Mammary epithelial cell (primary cell): ENCODE data around the gene ZGPAT.

Experiments
- CTCF ChIP-seq, 2 donors: IDR thresholded peaks in 1 of 2; conservative IDR thresholded peaks in 1 of 2; 2 replicates each; pipeline ENCODE4 v1.5.1; 2011 to 2012; ENCODE audit warnings: inconsistent platforms in 2 of 2, low read length in 2 of 2, mild to moderate bottlenecking in 2 of 2, control low read depth in 1 of 2, low read depth in 1 of 2; ENCODE audit not compliant: insufficient read depth in 1 of 2; ENCODE audit errors: extremely low read depth in 1 of 2
- EZH2 ChIP-seq: IDR thresholded peaks from 2 replicates; pipeline ENCODE4 v1.6.1; 2012; ENCODE audit warnings: low read length, inconsistent platforms, borderline replicate concordance

GRCh38 chr20:63744158-63744557 lies 36.3 kb downstream of the ZGPAT start:
- TF ChIP-seq EZH2 (no peak), CTCF (conservative IDR thresholded peaks at IDR 0.05 in 1 of 2, IDR thresholded peaks at IDR 0.05 in 1 of 2; ENCODE audit: extremely low read depth in 1 of 2, insufficient read depth in 1 of 2, low read depth in 1 of 2, low read length in 2 of 2) (no peak)
